Measurements from ENCODE around the gene NPDC1. TPM values are rescaled to one million over a fixed set of nuclear protein-coding genes. Genes with fewer than 3 reads are reported as not detected.
A peak's percentile ranks its signal among the peaks of the same experiment; 100 is the strongest.

The NPDC1 gene
- total RNA-seq, 1 donor from 2014 or later = 138 TPM

DNA sequence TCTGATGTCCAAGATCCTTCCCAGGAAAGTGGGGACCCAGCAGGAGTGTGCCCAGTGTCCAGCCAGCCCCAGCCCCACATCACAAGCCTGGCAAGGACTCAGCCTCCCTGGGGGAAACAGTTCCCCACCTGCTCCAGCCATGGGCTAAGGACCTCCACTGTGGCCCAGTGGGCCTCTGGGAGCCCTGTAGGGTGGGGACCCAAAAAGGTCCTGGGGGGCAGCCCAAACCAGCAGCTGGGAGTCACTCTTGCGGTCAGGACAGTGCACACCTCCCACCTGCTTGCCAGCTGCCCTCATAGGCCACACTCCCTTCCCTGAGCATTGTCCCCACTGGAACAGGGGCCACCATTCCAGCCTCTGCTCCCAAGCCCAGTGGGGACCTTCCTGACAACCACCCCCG is 19.6 kb downstream of the NPDC1 start:
- no peak for DNase-seq (ENCODE audit: low spot score)

GRCh38 chr9:137025517-137025966 is 20.4 kb downstream of the NPDC1 start:
- DNase-seq (ENCODE audit: low spot score) = peak; percentile 67

DNA sequence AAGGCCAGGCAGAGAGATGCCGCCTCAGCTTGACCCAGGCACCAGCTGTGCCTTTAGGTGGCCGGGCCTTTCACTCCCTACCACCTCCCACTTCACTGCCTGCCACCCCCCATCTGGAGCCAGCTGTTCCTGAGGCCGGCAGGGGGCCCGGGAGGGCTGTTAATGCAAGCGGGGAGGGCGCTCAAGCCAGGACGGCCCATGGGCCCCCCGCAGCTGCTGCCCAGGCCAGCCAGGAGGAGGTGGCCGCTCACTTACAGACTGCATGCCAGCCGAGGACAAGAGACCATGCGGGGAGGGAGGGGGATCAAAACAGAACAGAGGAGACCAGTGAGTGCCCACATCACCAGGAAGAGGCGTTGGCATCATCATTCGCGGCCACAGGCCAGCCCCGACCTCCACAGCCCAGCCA is 22.4 kb downstream of the NPDC1 start:
- no peak for DNase-seq (ENCODE audit: low spot score)

DNA sequence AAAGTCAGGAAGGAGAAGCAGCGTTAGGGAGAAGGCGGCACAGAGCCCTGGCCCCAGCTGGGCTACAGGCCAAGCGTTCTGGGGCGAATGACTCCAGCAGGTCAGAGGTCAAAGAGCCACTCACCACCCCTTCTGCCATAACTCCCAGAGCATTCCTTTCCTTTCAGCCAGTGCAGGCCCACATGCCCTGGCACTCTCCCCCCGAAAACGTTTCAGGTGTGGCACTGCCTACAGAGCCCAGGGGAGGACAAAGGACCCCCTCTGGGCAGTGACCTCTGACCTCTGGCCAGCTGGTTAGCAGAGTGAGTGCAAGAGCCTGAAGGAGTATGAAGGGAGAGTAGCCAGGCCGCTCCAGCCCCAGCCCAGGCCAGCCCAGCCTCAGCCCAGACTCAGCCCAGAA is 22.8 kb downstream of the NPDC1 start:
- no peak for DNase-seq (ENCODE audit: low spot score)

DNA sequence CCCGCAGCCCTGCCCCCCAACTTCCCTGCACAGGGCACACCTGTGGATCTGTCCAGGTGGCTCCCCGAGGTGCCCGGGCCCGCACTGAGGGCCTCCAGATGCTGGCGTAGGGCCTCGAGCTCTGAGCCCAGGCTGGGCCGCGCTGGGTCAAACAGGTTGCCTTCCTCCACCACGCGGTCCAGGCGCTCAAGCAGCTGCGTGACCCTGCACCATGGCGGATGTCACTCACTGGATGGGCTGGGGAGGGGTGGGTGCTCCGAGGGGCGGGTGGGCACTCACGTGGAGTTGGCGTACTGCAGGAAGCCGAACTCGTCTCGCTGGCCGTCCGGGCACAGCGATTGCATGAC is 23.3 kb downstream of the NPDC1 start:
- no peak for DNase-seq (ENCODE audit: low spot score)

- no peak for DNase-seq (ENCODE audit: low spot score)
These were observed 23.9 kb downstream of the NPDC1 start for GRCh38 chr9:137021979-137022661.

GRCh38 chr9:137021568-137021978 is 24.4 kb downstream of the NPDC1 start:
- DNase-seq (ENCODE audit: low spot score) = no peak

- no peak for DNase-seq (ENCODE audit: low spot score)
These were observed 25.0 kb downstream of the NPDC1 start for GRCh38 chr9:137020771-137021567.

DNA sequence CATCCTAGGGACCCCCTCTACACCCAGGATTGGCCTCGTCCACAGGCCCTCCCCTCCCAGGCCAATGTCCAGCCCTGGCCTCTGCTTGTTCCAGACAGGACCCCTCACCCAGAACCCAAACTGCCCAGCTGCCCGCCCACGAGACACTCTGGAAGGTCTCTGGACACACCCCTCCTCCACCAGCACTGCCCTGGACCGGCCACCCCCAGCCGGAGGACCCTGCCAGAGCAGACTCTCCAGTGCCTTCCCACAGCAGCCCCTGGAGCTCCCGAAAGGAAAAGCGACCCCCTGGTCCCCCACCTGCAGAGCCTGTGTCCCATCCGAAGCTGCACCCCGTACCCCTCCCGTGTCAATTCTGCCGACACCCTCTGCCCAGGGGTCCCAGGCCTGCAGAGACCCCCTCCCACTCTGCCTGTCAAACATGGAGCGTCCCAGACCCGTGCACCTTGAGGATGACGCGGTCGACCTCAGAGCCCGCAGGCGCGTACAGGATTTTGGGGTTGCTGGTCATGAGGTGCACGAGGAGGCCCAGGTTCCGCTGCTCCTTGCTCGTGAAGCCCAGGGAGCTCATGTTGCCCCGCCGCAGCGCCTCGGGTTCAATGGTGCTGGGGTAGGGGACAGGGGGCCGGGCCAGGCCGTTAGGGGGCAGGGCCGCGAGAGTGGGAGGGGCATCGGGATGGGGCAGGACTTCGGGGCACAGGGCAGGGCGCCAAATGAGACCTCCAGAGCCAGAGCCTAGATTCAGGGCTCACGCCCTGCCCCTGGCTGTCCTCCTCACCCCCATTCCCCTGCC is 25.9 kb downstream of the NPDC1 start:
- no peak for DNase-seq (ENCODE audit: low spot score)

DNA sequence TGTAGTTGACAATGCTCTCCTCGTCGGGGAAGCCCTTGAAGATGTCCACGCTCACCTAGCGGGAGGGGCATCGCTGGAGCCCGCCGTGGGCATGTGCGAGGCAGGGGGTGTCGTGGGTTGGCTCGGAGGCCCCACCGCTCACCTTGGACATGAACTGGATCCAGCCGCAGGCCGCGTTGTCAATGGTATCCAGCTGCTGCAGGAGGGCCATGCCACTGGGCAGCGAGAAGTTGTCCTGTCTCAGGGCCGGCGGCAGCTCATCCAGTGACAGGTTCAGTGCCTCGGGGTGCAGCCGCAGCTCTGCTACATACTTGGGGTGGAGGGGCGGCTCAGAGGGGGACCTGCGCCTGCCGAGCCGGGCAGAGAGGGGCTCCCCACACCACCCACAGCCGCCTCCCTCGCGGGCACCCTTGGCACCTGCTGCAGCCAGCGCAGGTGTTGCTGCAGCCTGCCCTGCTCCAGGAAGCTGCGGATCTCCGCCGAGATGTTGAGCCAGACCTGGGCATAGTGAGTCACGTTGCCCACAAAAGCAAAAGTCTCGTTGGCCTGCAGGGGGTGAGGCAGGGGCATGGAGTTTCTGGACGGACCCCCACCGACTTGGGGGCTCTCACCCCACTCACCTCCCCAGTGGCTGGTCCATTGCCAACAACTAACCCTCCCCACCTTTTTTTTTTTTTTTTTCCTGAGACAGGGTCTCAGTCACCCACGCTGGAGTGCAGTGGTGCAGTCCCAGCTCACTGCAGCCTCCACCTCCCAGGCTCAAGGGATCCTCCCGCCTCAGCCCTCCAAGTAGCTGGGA is 27.0 kb downstream of the NPDC1 start:
- no peak for DNase-seq (ENCODE audit: low spot score)

- no peak for DNase-seq (ENCODE audit: low spot score)
These were observed 28.0 kb downstream of the NPDC1 start for GRCh38 chr9:137017791-137018497.

- DNase-seq (ENCODE audit: low spot score) = no peak
These were observed 28.9 kb downstream of the NPDC1 start for GRCh38 chr9:137017071-137017470.

GRCh38 chr9:137016436-137016835 is 29.5 kb downstream of the NPDC1 start:
- DNase-seq (ENCODE audit: low spot score) = no peak

GRCh38 chr9:137015976-137016375 is 30.0 kb downstream of the NPDC1 start:
- no peak for DNase-seq (ENCODE audit: low spot score)

GRCh38 chr9:137015540-137015930 is 30.4 kb downstream of the NPDC1 start:
- no peak for DNase-seq (ENCODE audit: low spot score)

DNA sequence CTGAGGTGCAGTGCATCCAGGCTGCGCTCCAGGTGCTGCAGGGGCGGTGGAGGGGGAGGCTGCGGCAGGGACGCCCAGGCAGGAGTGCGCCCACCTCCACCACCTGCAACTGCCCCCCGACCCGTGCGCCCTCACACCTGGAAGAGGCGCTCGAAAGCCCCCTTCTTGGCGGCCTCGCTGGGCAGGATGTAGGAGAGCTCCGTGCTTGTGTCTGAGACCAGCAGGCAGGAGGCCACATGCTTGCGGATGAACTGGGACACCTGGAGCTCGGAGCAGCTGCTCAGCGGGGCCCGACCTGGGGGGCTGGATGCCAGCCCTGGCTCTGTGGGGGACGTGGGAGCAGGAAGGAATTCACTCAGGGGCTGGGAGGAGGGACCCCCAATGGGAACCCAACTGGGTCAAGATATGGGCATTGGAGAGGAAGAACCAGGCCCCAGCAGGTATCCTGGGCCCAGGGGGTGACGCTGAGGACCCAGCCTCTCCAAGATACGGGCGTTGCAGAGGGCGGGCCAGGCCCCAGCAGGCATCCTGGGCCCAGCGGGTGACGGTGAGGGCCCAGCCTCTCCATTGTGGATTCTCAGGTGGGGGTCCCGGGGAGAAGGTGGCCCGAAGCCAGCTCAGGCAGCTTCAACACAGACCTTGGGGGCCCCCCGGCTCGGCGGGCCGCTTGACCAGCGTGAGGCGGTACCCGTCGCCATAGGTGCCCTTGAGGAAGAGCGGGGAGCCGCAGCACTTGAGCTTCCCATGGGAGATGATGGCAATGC is 31.0 kb downstream of the NPDC1 start:
- no peak for DNase-seq (ENCODE audit: low spot score)

GRCh38 chr9:137014166-137014565 is 31.8 kb downstream of the NPDC1 start:
- no peak for DNase-seq (ENCODE audit: low spot score)

- no peak for DNase-seq (ENCODE audit: low spot score)
These were observed 32.4 kb downstream of the NPDC1 start for GRCh38 chr9:137013571-137013940.

GRCh38 chr9:137012694-137013570 is 33.0 kb downstream of the NPDC1 start:
- no peak for DNase-seq (ENCODE audit: low spot score)

All from ureter (tissue), 1 donor.